Colonic mucosa (tissue), 4 donors: ENCODE results near the gene FITM2. TPM values are rescaled to one million over a fixed set of nuclear protein-coding genes. Genes with fewer than 3 reads are reported as not detected.

Source experiments
- DNase-seq: peaks from one replicate; pipeline ENCODE4 v3.0.0-alpha.2; 2020
- H3K27ac ChIP-seq: fragments of 200-600 bp; one replicate; pipeline ENCODE4 v1.8.0; 2021
- H3K27me3 ChIP-seq: fragments of 200-600 bp; one replicate; pipeline ENCODE4 v1.8.0; 2021
- H3K36me3 ChIP-seq: fragments of 200-600 bp; one replicate; pipeline ENCODE4 v1.8.0; 2021
- H3K4me1 ChIP-seq: fragments of 200-600 bp; one replicate; pipeline ENCODE4 v1.8.0; 2021; ENCODE audit warnings: mild to moderate bottlenecking
- H3K4me3 ChIP-seq: fragments of 200-600 bp; one replicate; pipeline ENCODE4 v1.8.0; 2021
- H3K9ac ChIP-seq, 2 donors: one replicate each; pipeline ENCODE4 v1.7.0; 2013; ENCODE audit warnings: control low read depth in 2 of 2, low read depth in 2 of 2, low read length in 2 of 2
- H3K9me3 ChIP-seq: fragments of 200-600 bp; one replicate; pipeline ENCODE4 v1.8.0; 2021
- CTCF ChIP-seq: fragments of 200-600 bp; IDR thresholded peaks from one replicate; pipeline ENCODE4 v1.8.0; 2022; ENCODE audit warnings: antibody characterized with exemption, mild to moderate bottlenecking
- intact Hi-C: fragments of 100-400 bp; cut with DNase I; formaldehyde crosslinking; loops from one replicate; pipeline ENCODE4 v1.14.1; 2022
- total RNA-seq, 2 donors: library from RNA; stranded (reverse); fragmentation: NEBNext Ultra II Directional in 1 of 2; extraction: Animal tissue kit (Norgen Biotek cat#: 25700) in 1 of 2; gene quantifications; one replicate each; pipeline ENCODE4 v1.2.1, GENCODE V29; 2021
- donor health status: healthy.
- donor health status: DM: no; HTN: no; CAD: no.
- donor health status: DM: no; HTN: no; CAD: no.

Gene FITM2
- total RNA-seq, 2 donors from 2014 or later, result 10.1 to 11.6 TPM

- Histone ChIP-seq H3K27me3 (no peaks in the 10 kb centered on the region), H3K27ac (no peak overlapping the region), H3K36me3 (no peaks in the 10 kb centered on the region), H3K9me3 (no peaks in the 10 kb centered on the region), H3K4me3 (no peak overlapping the region), H3K9ac (no peak overlapping the region), H3K4me1 (no peaks in the 10 kb centered on the region)
- intact Hi-C loops, result no loop called here
- TF ChIP-seq CTCF, result no peak
- DNase-seq, result no peak
Observed at GRCh38 chr20:44264287-44264686, 46.7 kb downstream of the FITM2 start.

DNA sequence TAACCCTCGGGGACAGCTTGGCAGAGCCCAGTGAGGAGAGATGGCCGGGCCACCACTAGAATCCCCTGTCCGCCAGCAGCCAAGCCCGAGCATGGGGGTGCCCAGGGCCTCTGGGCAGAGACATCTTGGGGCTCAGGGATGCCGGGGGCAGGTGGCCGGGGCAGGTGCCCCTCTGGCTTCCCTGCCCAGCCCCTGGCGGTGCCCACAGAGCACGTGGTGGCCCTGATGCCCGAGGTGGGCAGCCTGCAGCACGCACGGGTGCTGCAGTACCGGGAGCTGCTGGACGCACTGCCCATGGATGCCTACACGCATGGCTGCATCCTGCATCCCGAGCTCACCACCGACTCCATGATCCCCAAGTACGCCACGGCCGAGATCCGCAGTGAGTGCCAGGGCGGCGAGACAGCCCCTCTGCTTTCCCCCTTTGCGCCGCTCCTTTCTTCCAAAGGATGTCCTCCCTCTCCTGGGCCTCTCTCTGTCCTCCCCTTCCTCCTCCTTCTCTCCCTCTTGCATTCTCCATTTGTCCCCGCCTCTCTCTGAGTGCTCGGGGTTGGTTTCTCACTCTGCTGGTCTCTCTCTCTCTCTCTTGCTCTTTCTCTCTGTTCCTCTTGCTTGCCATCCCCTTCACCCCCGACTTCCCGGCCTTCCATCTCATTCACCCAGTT is 52.6 kb downstream of the FITM2 start:
- Histone ChIP-seq H3K9ac (no peak overlapping the region), H3K9me3 (no peaks in the 10 kb centered on the region), H3K27me3 (no peaks in the 10 kb centered on the region), H3K4me1 (no peaks in the 10 kb centered on the region), H3K27ac (no peak overlapping the region), H3K36me3 (no peaks in the 10 kb centered on the region), H3K4me3 (no peak overlapping the region)
- DNase-seq, result no peak
- intact Hi-C loops, result no loop called here
- TF ChIP-seq CTCF, result no peak

- H3K9ac ChIP-seq, result no peak overlapping the region
- intact Hi-C loops, result no loop called here
Observed at GRCh38 chr20:44256961-44257360, 54.0 kb downstream of the FITM2 start.

DNA sequence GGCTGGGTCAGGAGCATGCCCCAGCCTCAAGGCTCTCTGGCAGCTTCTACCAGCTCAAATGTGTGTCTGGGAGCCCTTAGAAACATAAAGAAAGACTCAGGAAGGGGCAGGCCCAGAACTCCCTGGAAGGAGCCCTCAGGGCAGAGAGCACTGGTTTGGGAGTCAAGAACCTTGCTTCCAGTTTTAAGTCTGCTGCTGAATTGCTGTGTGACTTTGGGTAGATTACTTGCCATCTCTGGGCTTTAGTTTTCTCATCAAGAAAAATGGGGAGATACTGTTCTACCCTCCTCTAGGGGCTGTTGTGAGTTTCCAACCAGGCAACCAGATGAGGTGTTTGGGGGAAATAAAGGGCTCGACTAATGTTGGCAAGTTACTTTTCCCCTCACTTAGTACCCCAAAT is 55.1 kb downstream of the FITM2 start:
- no peak for DNase-seq
- H3K4me3 ChIP-seq, result no peak overlapping the region
- H3K9me3 ChIP-seq, result no peaks in the 10 kb centered on the region
- no peaks in the 10 kb centered on the region for H3K36me3 ChIP-seq
- no peaks in the 10 kb centered on the region for H3K4me1 ChIP-seq
- H3K9ac ChIP-seq, result no peak overlapping the region
- no peak for TF ChIP-seq CTCF
- intact Hi-C loops, result no loop called here
- H3K27ac ChIP-seq, result no peak overlapping the region
- no peaks in the 10 kb centered on the region for H3K27me3 ChIP-seq

More at GRCh38 chr20:44256961-44257360, 54.0 kb downstream of the FITM2 start:
- Histone ChIP-seq H3K4me1 (no peaks in the 10 kb centered on the region), H3K4me3 (no peak overlapping the region), H3K9me3 (no peaks in the 10 kb centered on the region), H3K27me3 (no peaks in the 10 kb centered on the region), H3K27ac (no peak overlapping the region), H3K36me3 (no peaks in the 10 kb centered on the region)
- no peak for TF ChIP-seq CTCF
- DNase-seq, result no peak

GRCh38 chr20:44254073-44254472 is 56.9 kb downstream of the FITM2 start:
- Histone ChIP-seq H3K9me3 (no peaks in the 10 kb centered on the region), H3K4me3 (no peak overlapping the region), H3K36me3 (no peaks in the 10 kb centered on the region), H3K27ac (no peak overlapping the region), H3K9ac (no peak overlapping the region), H3K4me1 (no peaks in the 10 kb centered on the region), H3K27me3 (no peaks in the 10 kb centered on the region)
- no peak for DNase-seq
- intact Hi-C loops, result no loop called here
- TF ChIP-seq CTCF, result no peak
